SK-N-SH (cell line): ENCODE data around the gene PORCN. TPM values are rescaled to one million over a fixed set of nuclear protein-coding genes. Genes with fewer than 3 reads are reported as not detected.

Experiments used
- CTCF ChIA-PET: fragments of 300-600, 350-600 bp; formaldehyde crosslinking; extraction: SDS; loops from one replicate; lab custom pipeline; 2021; lab: Yijun Ruan, JAX
- POLR2A ChIA-PET: fragments of 350-600 bp; sonication (Branson Sonifier 250); formaldehyde crosslinking; extraction: SDS; loops from one replicate; lab custom pipeline; 2020; ENCODE audit warnings: antibody characterized with exemption, inconsistent platforms; lab: Yijun Ruan, JAX
- DNase-seq: peaks from one replicate; pipeline ENCODE4 v3.0.0; 2012
- H2AFZ ChIP-seq: fragments of 200-600 bp; sonication (generic); 2 replicates; pipeline ENCODE4 v1.8.1; 2016; ENCODE audit warnings: antibody characterized with exemption, mild to moderate bottlenecking, low read depth
- H3F3A ChIP-seq: fragments of 200-600 bp; sonication (generic); replicated peaks from 2 replicates; pipeline ENCODE3; 2016; ENCODE audit warnings: antibody characterized with exemption, mild to moderate bottlenecking; ENCODE audit not compliant: insufficient read depth
- H3K27ac ChIP-seq, 2 experiments: fragments of 200-500 bp in 1 of 2; fragments of 200-600 bp in 1 of 2; sonication (Bioruptor generic) in 1 of 2; sonication (generic), shearing (Covaris generic) in 1 of 2; 2 replicates each; pipeline versions ENCODE4 v1.5.1 to v1.6.1; 2014 to 2016; ENCODE audit warnings: low read depth in 2 of 2, inconsistent platforms in 1 of 2, low read length in 1 of 2, mild to moderate bottlenecking in 1 of 2, mixed read lengths in 1 of 2
- H3K27me3 ChIP-seq: fragments of 200-600 bp; sonication (generic), shearing (Covaris generic); 2 replicates; pipeline ENCODE4 v1.6.1; 2016; ENCODE audit warnings: mixed run types; ENCODE audit not compliant: insufficient read depth
- H3K36me3 ChIP-seq, 2 experiments: fragments of 200-500 bp in 1 of 2; fragments of 200-600 bp in 1 of 2; sonication (Bioruptor generic) in 1 of 2; sonication (generic) in 1 of 2; replicated peaks in 1 of 2; 2 replicates each; pipeline versions ENCODE3 to v1.5.1; 2014 to 2016; ENCODE audit warnings: low read length in 1 of 2, mild to moderate bottlenecking in 1 of 2; ENCODE audit not compliant: insufficient read depth in 2 of 2, control insufficient read depth in 1 of 2
- H3K4me1 ChIP-seq, 2 experiments: fragments of 200-500 bp in 1 of 2; fragments of 200-600 bp in 1 of 2; sonication (Bioruptor generic) in 1 of 2; sonication (generic), shearing (Covaris generic) in 1 of 2; 2 replicates each; pipeline versions ENCODE4 v1.5.1 to v1.6.1; 2014 to 2016; ENCODE audit warnings: low read depth in 1 of 2, low read length in 1 of 2, mixed run types in 1 of 2; ENCODE audit not compliant: insufficient read depth in 2 of 2, control insufficient read depth in 1 of 2
- H3K4me2 ChIP-seq: fragments of 200-600 bp; sonication (generic), shearing (Covaris generic); 2 replicates; pipeline ENCODE4 v1.6.1; 2017; ENCODE audit warnings: mixed run types
- H3K4me3 ChIP-seq, 2 experiments: fragments of 200-500 bp in 1 of 2; fragments of 200-600 bp in 1 of 2; sonication (Bioruptor generic) in 1 of 2; sonication (generic), shearing (Covaris generic) in 1 of 2; 2 replicates each; pipeline versions ENCODE4 v1.5.1 to v1.8.1; 2014 to 2016; ENCODE audit warnings: low read depth in 2 of 2, inconsistent platforms in 1 of 2, low read length in 1 of 2, mild to moderate bottlenecking in 1 of 2, mixed read lengths in 1 of 2, moderate library complexity in 1 of 2
- H3K79me2 ChIP-seq: fragments of 200-600 bp; sonication (generic); 2 replicates; pipeline ENCODE4 v1.8.1; 2017; ENCODE audit warnings: mild to moderate bottlenecking; ENCODE audit not compliant: insufficient read depth
- H3K9ac ChIP-seq: fragments of 200-600 bp; sonication (generic); 2 replicates; pipeline ENCODE4 v1.6.1; 2017; ENCODE audit warnings: mixed run types
- H3K9me2 ChIP-seq: fragments of 200-600 bp; sonication (generic); 2 replicates; pipeline ENCODE4 v1.6.1; 2017; ENCODE audit warnings: mixed run types
- H3K9me3 ChIP-seq: fragments of 200-600 bp; sonication (generic); 2 replicates; pipeline ENCODE4 v1.6.1; 2017; ENCODE audit warnings: mixed run types, mild to moderate bottlenecking, moderate library complexity
- H4K20me1 ChIP-seq: fragments of 200-600 bp; sonication (generic); 2 replicates; pipeline ENCODE4 v1.6.1; 2017; ENCODE audit warnings: mild to moderate bottlenecking, mixed run types; ENCODE audit not compliant: insufficient read depth
- EZH2phosphoT487 ChIP-seq: fragments of 200-600 bp; sonication (generic); IDR thresholded peaks from 2 replicates; pipeline ENCODE4 v1.6.1; 2017; ENCODE audit warnings: low read depth, mixed run types, mild to moderate bottlenecking, antibody characterized with exemption, moderate library complexity, borderline replicate concordance
- FOXJ3 ChIP-seq: sonication (generic); formaldehyde crosslinking; IDR thresholded peaks from 2 replicates; pipeline ENCODE4 v1.5.1; 2020; ENCODE audit warnings: mild to moderate bottlenecking, missing genetic modification reagents
- FOXM1 ChIP-seq: IDR thresholded peaks from 2 replicates; pipeline ENCODE4 v1.4.0; 2012; ENCODE audit warnings: low read depth, mild to moderate bottlenecking
- GATA2 ChIP-seq: sonication (generic); formaldehyde crosslinking; IDR thresholded peaks from 2 replicates; pipeline ENCODE4 v1.5.0; 2020; ENCODE audit warnings: mild to moderate bottlenecking, missing genetic modification reagents
- NFIC ChIP-seq: IDR thresholded peaks from 2 replicates; pipeline ENCODE4 v1.4.0; 2012; ENCODE audit warnings: borderline replicate concordance
- SIN3A ChIP-seq: IDR thresholded peaks from 2 replicates; pipeline ENCODE4 v1.6.1; 2012; ENCODE audit warnings: low read depth, mild to moderate bottlenecking, low read length, moderate library complexity, borderline replicate concordance
- TAF1 ChIP-seq: IDR thresholded peaks from 2 replicates; pipeline ENCODE4 v1.6.1; 2012; ENCODE audit warnings: low read depth, mild to moderate bottlenecking, low read length, moderate library complexity, borderline replicate concordance
- TEAD4 ChIP-seq: IDR thresholded peaks from 2 replicates; pipeline ENCODE4 v1.4.0; 2012; ENCODE audit warnings: mild to moderate bottlenecking, borderline replicate concordance; ENCODE audit not compliant: insufficient read depth
- USF1 ChIP-seq: IDR thresholded peaks from 2 replicates; pipeline ENCODE4 v1.4.0; 2012; ENCODE audit warnings: low read depth, borderline replicate concordance
- USF2 ChIP-seq: fragments of 150-350 bp; IDR thresholded peaks from 2 replicates; pipeline ENCODE4 v1.6.1; 2017; ENCODE audit warnings: antibody characterized with exemption, low read length, low read depth, borderline replicate concordance
- YY1 ChIP-seq: IDR thresholded peaks from 2 replicates; pipeline ENCODE4 v1.4.0; 2012; ENCODE audit warnings: low read depth, mild to moderate bottlenecking
- WGBS: methylation state at CpG from one replicate; pipeline ENCODE4 v1.1.6; 2017; ENCODE audit warnings: low lambda C conversion rate; 5-methylcytosine and 5-hydroxymethylcytosine counted together
- polyA plus RNA-seq, 3 experiments: library from polyadenylated mRNA; depleted of rRNA; stranded (reverse); fragments of >200 nt; gene quantifications; 2 replicates each; pipeline ENCODE4 v1.2.3, GENCODE V29; 2012
- TF ChIP-seq, protein P1 (sequence below): fragments of 150-350 bp; IDR thresholded peaks from 2 replicates; pipeline ENCODE4 v1.6.1; 2016; ENCODE audit warnings: mild to moderate bottlenecking, low read depth, low read length
- TF ChIP-seq, protein P2 (sequence below): IDR thresholded peaks from 2 replicates; pipeline ENCODE4; 2012

PORCN gene
- polyA plus RNA-seq, 1 of the 3 experiments (the other 2 are of a cell fraction), result 11.0 TPM

GRCh38 chrX:48559636-48560035, 50.8 kb downstream of the PORCN start:
- H3K4me3 ChIP-seq, result no peak overlapping the region
- no peaks in the 10 kb centered on the region; the same call in 1 of the 2 replicates for H3K27me3 ChIP-seq
- H3K27ac ChIP-seq, result no peak overlapping the region
- H3K36me3 ChIP-seq, result peaks cover 0 to 3% of the 10 kb centered on the region in 2 experiments
- no peaks in the 10 kb centered on the region for H3K79me2 ChIP-seq
- CTCF ChIA-PET, result no interaction called here
- H3K4me2 ChIP-seq, result no peak overlapping the region
- H4K20me1 ChIP-seq, result no peaks in the 10 kb centered on the region
- H3K4me1 ChIP-seq, result no peaks in the 10 kb centered on the region
- peaks cover 7% of the 10 kb centered on the region for H3F3A ChIP-seq
- DNase-seq, result no peak
- WGBS, result 74% methylated on average over 19 of the region's 24 CpGs
- POLR2A ChIA-PET, result no interaction called here
- TF ChIP-seq GATA2, result no peak
- TF ChIP-seq, protein P1, sequence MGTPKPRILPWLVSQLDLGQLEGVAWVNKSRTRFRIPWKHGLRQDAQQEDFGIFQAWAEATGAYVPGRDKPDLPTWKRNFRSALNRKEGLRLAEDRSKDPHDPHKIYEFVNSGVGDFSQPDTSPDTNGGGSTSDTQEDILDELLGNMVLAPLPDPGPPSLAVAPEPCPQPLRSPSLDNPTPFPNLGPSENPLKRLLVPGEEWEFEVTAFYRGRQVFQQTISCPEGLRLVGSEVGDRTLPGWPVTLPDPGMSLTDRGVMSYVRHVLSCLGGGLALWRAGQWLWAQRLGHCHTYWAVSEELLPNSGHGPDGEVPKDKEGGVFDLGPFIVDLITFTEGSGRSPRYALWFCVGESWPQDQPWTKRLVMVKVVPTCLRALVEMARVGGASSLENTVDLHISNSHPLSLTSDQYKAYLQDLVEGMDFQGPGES, result no peak
- TF ChIP-seq TAF1, result no peak
- no peak for TF ChIP-seq USF2
- TF ChIP-seq SIN3A, result no peak
- TF ChIP-seq USF1, result no peak
- no peak for TF ChIP-seq TEAD4
- no peak for TF ChIP-seq FOXM1
- no peak for TF ChIP-seq FOXJ3 (CRISPR knock-in tag)
- TF ChIP-seq NFIC, result no peak
- no peaks in the 10 kb centered on the region for H3K9me2 ChIP-seq
- H3K9me3 ChIP-seq, result no peaks in the 10 kb centered on the region
- H2AFZ ChIP-seq, result no peak overlapping the region
- no peak overlapping the region for H3K9ac ChIP-seq

- Histone ChIP-seq H3K79me2 (no peaks in the 10 kb centered on the region), H3K9me2 (no peaks in the 10 kb centered on the region), H3K27ac (no peak overlapping the region), H3K9me3 (no peaks in the 10 kb centered on the region), H3K4me2 (no peak overlapping the region), H2AFZ (no peak overlapping the region), H3K9ac (no peak overlapping the region), H4K20me1 (no peaks in the 10 kb centered on the region), H3F3A (peaks cover 6% of the 10 kb centered on the region), H3K36me3 (peaks cover 0 to 3% of the 10 kb centered on the region in 2 experiments), H3K4me3 (no peak overlapping the region), H3K4me1 (no peaks in the 10 kb centered on the region), H3K27me3 (no peaks in the 10 kb centered on the region; the same call in 1 of the 2 replicates)
- CTCF ChIA-PET, result no interaction called here
- TF ChIP-seq EZH2phosphoT487, result no peak
- no peak for TF ChIP-seq FOXM1
- TF ChIP-seq YY1, result no peak
- TF ChIP-seq, protein P2, sequence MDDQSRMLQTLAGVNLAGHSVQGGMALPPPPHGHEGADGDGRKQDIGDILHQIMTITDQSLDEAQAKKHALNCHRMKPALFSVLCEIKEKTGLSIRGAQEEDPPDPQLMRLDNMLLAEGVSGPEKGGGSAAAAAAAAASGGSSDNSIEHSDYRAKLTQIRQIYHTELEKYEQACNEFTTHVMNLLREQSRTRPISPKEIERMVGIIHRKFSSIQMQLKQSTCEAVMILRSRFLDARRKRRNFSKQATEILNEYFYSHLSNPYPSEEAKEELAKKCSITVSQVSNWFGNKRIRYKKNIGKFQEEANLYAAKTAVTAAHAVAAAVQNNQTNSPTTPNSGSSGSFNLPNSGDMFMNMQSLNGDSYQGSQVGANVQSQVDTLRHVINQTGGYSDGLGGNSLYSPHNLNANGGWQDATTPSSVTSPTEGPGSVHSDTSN, result no peak
- no peak for DNase-seq
- 52% methylated on average over 11 of the region's 14 CpGs for WGBS
- POLR2A ChIA-PET, result no interaction called here
Observed at GRCh38 chrX:48560056-48560455, 51.3 kb downstream of the PORCN start.
